Cardiac muscle cell (in vitro differentiated cells and primary cell): ENCODE data around the gene ALG1. TPM values are rescaled to one million over a fixed set of nuclear protein-coding genes. Genes with fewer than 3 reads are reported as not detected.
A peak's percentile ranks its signal among the peaks of the same experiment; 100 is the strongest.

ENCODE experiments used
- DNase-seq, 2 donors: peaks; one replicate each; pipeline versions ENCODE4 v3.0.0 to v3.0.0-alpha.2; 2010 to 2017; ENCODE audit warnings: low read depth in 1 of 2, low spot score in 1 of 2
- H3K27ac ChIP-seq: fragments of 200-600 bp; sonication (generic); 2 replicates; pipeline ENCODE4 v1.5.1; 2016
- H3K27me3 ChIP-seq: fragments of 200-600 bp; sonication (generic); 2 replicates; pipeline ENCODE4 v1.6.0; 2016; ENCODE audit warnings: control low read depth
- H3K36me3 ChIP-seq: fragments of 200-600 bp; sonication (generic); 2 replicates; pipeline ENCODE4 v1.5.1; 2016; ENCODE audit warnings: control low read depth
- H3K4me1 ChIP-seq: fragments of 200-600 bp; sonication (generic); 2 replicates; pipeline ENCODE4 v1.8.1; 2017; ENCODE audit warnings: low read depth, mild to moderate bottlenecking, mixed run types
- H3K4me3 ChIP-seq: fragments of 200-600 bp; sonication (generic); 2 replicates; pipeline ENCODE4 v1.5.1; 2016; ENCODE audit warnings: mild to moderate bottlenecking
- H3K9me3 ChIP-seq: fragments of 200-600 bp; sonication (generic); 2 replicates; pipeline ENCODE4 v1.5.1; 2017; ENCODE audit warnings: low read depth, mild to moderate bottlenecking, control low read depth
- polyA plus RNA-seq: library from polyadenylated mRNA; unstranded; fragments of >200 nt; fragmentation: Nextera tagmentation; extraction: Ambion mirVana; gene quantifications from 2 replicates; pipeline ENCODE4 v1.2.1, GENCODE V29; 2016
- total RNA-seq: library from RNA; depleted of rRNA; stranded (reverse); fragments of >200 nt; gene quantifications from 2 replicates; pipeline ENCODE4 v1.2.3, GENCODE V29; 2016
- TF ChIP-seq, protein P1 (sequence below): IDR thresholded peaks from 2 replicates; pipeline ENCODE4 v1.5.1; 2012; ENCODE audit warnings: low read depth, mild to moderate bottlenecking, low read length

ALG1 gene
- total and polyA plus RNA-seq, 2 experiments from 2014 or later: 20.2 to 26.5 TPM

DNA sequence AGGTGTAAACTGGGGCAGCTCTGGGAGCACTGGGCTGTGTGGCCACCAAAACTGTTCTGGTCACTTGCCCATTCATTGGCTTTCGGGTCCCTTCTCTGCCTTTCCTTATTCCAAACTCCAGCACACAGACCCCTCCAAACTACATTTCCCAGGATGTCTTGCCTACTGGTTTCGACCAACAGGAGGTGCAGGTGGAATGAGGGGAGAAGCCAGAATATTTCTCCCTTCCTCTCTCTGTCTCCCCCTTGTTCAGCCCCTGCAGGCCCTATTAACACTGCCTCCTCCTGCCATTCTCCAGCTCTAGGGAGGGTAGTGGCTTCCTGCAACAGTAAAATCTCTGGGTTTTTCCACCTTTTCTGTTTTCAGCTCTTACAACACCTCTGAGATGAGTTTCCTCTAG lies 24.7 kb upstream of the ALG1 start:
- Histone ChIP-seq H3K27me3 (no peaks in the 10 kb centered on the region), H3K9me3 (no peaks in the 10 kb centered on the region), H3K4me1 (no peaks in the 10 kb centered on the region), H3K27ac (no peak overlapping the region), H3K36me3 (no peaks in the 10 kb centered on the region), H3K4me3 (no peak overlapping the region)
- TF ChIP-seq, protein P1, sequence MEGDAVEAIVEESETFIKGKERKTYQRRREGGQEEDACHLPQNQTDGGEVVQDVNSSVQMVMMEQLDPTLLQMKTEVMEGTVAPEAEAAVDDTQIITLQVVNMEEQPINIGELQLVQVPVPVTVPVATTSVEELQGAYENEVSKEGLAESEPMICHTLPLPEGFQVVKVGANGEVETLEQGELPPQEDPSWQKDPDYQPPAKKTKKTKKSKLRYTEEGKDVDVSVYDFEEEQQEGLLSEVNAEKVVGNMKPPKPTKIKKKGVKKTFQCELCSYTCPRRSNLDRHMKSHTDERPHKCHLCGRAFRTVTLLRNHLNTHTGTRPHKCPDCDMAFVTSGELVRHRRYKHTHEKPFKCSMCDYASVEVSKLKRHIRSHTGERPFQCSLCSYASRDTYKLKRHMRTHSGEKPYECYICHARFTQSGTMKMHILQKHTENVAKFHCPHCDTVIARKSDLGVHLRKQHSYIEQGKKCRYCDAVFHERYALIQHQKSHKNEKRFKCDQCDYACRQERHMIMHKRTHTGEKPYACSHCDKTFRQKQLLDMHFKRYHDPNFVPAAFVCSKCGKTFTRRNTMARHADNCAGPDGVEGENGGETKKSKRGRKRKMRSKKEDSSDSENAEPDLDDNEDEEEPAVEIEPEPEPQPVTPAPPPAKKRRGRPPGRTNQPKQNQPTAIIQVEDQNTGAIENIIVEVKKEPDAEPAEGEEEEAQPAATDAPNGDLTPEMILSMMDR: no peak
- DNase-seq: no peak

DNA sequence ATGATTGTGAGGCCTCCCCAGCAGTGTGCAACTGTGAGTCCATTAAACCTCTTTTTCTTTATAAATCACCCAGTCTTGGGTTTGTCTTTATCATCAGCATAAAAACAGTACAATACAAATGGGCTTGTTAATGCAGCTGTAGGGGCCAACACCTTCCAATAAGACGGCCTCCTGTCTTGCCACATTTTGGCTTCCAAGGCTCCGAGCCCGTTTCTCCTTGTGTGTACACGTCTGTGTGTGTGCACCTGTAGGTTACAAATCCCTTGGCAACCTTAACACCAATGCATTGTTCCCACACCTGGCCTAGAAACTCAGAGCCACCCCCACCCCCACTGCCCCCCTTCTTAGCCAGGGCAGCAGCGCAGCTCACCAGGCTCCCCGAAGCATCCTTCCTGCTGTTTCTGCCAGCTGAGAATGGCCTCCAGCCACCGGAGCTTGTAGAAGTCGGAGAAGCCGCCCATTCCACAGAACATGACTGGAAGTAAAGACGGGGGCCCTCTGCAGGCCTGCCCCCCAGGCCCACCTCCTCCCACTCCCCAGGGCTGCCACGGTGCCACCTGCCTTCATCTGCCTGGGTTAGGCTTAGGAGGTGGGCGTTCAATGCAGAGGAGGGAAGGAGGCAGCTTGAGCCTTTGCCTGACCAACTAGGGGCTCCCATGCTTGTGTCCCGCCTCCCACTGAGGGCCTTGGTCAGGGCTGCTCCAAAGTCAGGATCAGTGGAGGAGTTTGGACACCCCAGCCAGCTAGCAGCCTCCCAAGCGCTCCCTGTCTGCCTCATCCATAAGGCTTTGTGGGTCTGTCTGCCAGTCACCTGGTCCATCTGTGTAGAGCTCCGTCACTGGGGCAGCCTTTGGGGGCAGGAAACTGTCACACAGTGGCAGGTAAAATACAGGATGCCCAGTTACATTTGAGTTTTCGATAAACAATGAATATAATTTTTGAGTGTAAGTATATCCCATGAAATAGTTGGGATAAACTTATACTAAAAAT lies 16.5 kb upstream of the ALG1 start:
- no peak overlapping the region for H3K4me3 ChIP-seq
- H3K27me3 ChIP-seq: no peaks in the 10 kb centered on the region
- H3K27ac ChIP-seq: no peak overlapping the region
- TF ChIP-seq, protein P1: no peak
- no peaks in the 10 kb centered on the region for H3K4me1 ChIP-seq
- H3K9me3 ChIP-seq: no peaks in the 10 kb centered on the region
- no peak for DNase-seq
- H3K36me3 ChIP-seq: no peaks in the 10 kb centered on the region

DNA sequence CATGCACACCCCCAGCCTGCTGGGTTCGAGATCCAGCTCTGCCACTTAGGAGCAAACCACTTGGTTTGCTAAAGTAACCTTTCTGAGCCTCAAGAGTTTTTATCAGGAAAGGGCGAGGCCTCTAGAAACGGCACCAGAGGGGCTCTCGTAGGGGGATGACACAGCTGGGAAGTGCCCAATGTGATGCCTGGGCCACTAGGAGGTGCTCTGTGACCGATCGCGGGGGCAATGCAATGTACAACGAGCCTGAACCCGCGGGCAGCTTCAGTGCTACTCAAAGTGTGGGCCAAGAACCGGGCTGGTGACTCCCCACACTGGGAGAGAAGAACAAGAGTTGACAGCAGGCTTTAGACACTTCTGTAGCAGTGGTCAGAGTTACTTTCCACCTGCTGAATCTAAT lies 15.3 kb upstream of the ALG1 start:
- Histone ChIP-seq H3K4me3 (no peak overlapping the region), H3K4me1 (no peaks in the 10 kb centered on the region), H3K36me3 (no peaks in the 10 kb centered on the region), H3K27ac (no peak overlapping the region), H3K9me3 (no peaks in the 10 kb centered on the region), H3K27me3 (no peaks in the 10 kb centered on the region)
- TF ChIP-seq, protein P1: peak; percentile 63
- peak; percentile 42 to 57 for DNase-seq

DNA sequence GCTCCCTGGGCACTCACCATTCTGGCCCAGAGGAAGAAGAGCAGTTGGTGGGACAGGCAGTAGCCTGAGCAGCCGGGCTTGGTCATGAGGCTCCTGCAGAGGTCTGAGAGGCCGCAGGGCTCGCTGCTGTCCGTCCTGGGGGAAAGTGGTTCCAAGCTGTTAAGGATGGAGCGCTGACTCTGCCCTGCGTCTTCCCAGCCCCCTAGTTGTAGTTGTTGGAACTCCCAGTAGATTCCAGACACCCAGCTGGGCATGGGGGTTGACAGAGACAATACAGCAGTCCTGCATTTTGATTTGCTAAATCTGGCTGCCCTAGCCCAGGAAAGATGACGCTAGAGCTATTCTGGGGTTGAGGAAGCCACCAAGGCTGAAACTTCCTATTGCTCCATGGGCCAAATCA lies 13.2 kb upstream of the ALG1 start:
- TF ChIP-seq, protein P1: peak; percentile 43
- Histone ChIP-seq H3K36me3 (no peaks in the 10 kb centered on the region), H3K27me3 (no peaks in the 10 kb centered on the region), H3K9me3 (no peaks in the 10 kb centered on the region), H3K27ac (no peak overlapping the region), H3K4me1 (no peaks in the 10 kb centered on the region), H3K4me3 (no peak overlapping the region)
- peak; percentile 39 to 54 for DNase-seq

DNA sequence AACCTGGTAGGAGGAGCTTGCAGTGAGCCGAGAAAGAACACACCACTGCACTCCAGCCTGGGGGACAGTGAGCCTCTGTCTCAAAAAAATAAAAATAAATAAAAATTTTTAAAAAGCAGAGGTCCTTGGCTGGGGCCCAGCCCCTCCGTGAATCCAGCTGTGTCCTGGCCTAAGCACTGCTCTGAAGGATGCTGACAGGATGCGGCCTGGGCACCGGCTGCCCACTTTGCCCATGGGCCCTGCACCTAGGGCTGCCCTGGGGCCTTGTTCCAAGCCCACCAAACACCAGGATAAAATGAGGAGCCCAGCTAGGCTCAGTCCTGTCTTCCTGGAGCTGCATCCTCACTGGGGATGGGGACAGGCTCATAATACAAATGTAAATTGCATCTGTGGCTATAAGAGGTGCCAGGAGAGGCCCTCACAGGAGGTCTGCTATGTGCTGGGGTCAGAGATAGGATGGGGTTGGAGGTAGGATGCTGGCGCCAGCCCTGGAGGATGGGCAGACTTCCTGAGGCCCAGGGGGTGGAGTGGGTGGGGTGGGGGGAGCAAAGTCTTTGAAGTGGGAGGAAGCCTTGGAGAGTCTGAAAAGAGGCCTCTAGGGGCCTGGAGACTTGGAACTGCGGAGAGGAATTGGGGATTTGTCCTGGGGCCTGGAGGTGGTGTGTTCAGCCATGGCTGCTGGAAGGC lies 12.1 kb upstream of the ALG1 start:
- Histone ChIP-seq H3K27ac (no peak overlapping the region), H3K9me3 (no peaks in the 10 kb centered on the region), H3K4me1 (no peaks in the 10 kb centered on the region), H3K4me3 (no peak overlapping the region), H3K27me3 (no peaks in the 10 kb centered on the region), H3K36me3 (no peaks in the 10 kb centered on the region)
- TF ChIP-seq, protein P1: no peak
- DNase-seq: no peak
